ENCODE data around the gene RAD18. TPM values are rescaled to one million over a fixed set of nuclear protein-coding genes. Genes with fewer than 3 reads are reported as not detected.

The RAD18 gene
- total RNA-seq, 3 donors from 2014 or later (not counting 1 experiment from before 2014, with no cell fraction given), result 19.8 to 23.3 (median 22.5) TPM

DNA sequence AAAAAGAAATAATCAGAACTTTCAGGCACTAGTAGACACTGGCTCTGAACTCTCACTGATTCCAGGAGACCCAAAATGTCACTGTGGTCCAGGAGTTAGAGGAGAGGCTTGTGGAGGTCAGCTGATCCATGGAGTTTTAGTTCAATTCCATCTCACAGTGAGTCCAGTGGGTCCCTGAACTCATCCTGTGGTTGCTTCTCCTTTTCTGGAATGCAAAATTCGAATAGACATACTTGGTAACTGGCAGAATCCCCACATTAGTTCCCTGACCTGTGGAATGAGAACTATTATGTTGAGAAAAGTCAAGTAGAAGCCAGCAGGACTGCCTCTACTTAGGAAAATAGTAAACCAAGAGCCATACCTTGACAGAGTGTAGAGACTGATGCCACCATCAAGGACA is 106.6 kb downstream of the RAD18 start:
- no peak overlapping the region for H3K27ac Mint-ChIP-seq
- no peak for DNase-seq
- Histone ChIP-seq H3K27me3 (ENCODE audit: control insufficient read depth, insufficient read depth, low read length) (no peaks in the 10 kb centered on the region), H3K36me3 (ENCODE audit: control insufficient read depth, insufficient read depth, low read length) (no peaks in the 10 kb centered on the region), H3K27ac (ENCODE audit: low read length) (no peak overlapping the region), H3K4me1 (ENCODE audit: control insufficient read depth, insufficient read depth, low read length) (no peaks in the 10 kb centered on the region), H3K4me3 (ENCODE audit: low read length) (no peak overlapping the region), H3K9me3 (ENCODE audit: control insufficient read depth, insufficient read depth, low read length) (no peaks in the 10 kb centered on the region)
- WGBS (ENCODE audit: insufficient coverage), result 91% methylated on average over 1 of the region's 1 CpG
- no peak for ATAC-seq
- TF ChIP-seq CTCF (IDR thresholded peaks at IDR 0.05), result no peak
- no peak overlapping the region for H3K4me3 Mint-ChIP-seq
- no peaks in the 10 kb centered on the region for H3K9me3 Mint-ChIP-seq
- no peaks in the 10 kb centered on the region for H3K36me3 Mint-ChIP-seq
- intact Hi-C loops (cut with micrococcal nuclease), result no loop called here
- no peaks in the 10 kb centered on the region for H3K4me1 Mint-ChIP-seq
- no peaks in the 10 kb centered on the region for H3K27me3 Mint-ChIP-seq (ENCODE audit: low read depth in 2 of 2)

DNA sequence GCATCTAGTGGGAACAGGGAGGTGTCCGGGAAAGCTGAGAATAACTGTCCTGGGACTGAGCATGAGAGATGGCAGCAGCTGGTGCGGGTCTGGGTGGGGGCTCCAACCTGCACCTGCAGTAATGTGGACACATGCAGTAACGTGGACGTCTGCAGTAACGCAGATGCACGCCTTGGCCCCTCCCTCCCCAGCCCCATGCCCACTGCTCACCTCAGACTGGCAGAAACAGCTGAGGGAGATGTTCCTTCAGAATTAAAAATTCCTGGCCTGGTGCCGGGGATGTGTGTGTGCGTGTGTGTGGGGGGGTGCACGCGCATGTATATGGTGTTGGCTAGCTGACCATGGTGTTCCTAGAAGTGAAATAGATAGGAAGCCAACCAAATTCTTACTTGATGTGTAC is 107.2 kb downstream of the RAD18 start:
- H3K27me3 ChIP-seq (ENCODE audit: control insufficient read depth, insufficient read depth, low read length), result no peaks in the 10 kb centered on the region
- Mint-ChIP-seq H3K36me3 (no peaks in the 10 kb centered on the region), H3K9me3 (no peaks in the 10 kb centered on the region), H3K27me3 (ENCODE audit: low read depth in 2 of 2) (no peaks in the 10 kb centered on the region), H3K27ac (no peak overlapping the region), H3K4me1 (no peaks in the 10 kb centered on the region), H3K4me3 (no peak overlapping the region)
- intact Hi-C loops (cut with micrococcal nuclease), result no loop called here
- ATAC-seq, result no peak
- H3K4me3 ChIP-seq (ENCODE audit: low read length), result no peak overlapping the region
- no peak overlapping the region for H3K27ac ChIP-seq (ENCODE audit: low read length)
- no peak for TF ChIP-seq CTCF (IDR thresholded peaks at IDR 0.05)
- no peaks in the 10 kb centered on the region for H3K4me1 ChIP-seq (ENCODE audit: control insufficient read depth, insufficient read depth, low read length)
- no peaks in the 10 kb centered on the region for H3K9me3 ChIP-seq (ENCODE audit: control insufficient read depth, insufficient read depth, low read length)
- DNase-seq, result no peak
- 96% methylated on average over 10 of the region's 10 CpGs for WGBS (ENCODE audit: insufficient coverage)
- no peaks in the 10 kb centered on the region for H3K36me3 ChIP-seq (ENCODE audit: control insufficient read depth, insufficient read depth, low read length)

DNA sequence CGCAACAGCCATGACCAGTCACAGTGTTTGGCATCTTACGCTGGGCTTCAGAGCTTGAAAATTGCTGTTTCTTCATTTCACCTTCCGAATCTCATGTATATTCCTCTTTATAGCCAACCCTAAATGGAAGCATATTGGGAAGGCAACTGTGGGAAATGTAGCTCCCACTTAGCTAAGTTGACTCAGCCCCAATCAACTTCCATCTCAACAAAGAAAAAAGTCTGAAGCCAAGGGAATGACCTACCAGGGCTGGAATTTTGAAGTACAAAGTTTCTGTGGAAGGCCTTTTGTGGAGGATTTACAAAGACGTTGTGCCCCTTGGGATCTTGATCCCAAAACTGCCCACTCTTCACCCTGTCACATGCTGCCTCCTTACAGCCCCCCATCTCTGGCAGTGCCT is 108.6 kb downstream of the RAD18 start:
- H3K36me3 ChIP-seq (ENCODE audit: control insufficient read depth, insufficient read depth, low read length), result no peaks in the 10 kb centered on the region
- TF ChIP-seq CTCF (IDR thresholded peaks at IDR 0.05), result no peak
- no peaks in the 10 kb centered on the region for H3K4me1 ChIP-seq (ENCODE audit: control insufficient read depth, insufficient read depth, low read length)
- intact Hi-C loops (cut with micrococcal nuclease), result no loop called here
- H3K27me3 ChIP-seq (ENCODE audit: control insufficient read depth, insufficient read depth, low read length), result no peaks in the 10 kb centered on the region
- H3K27ac ChIP-seq (ENCODE audit: low read length), result no peak overlapping the region
- DNase-seq (no peak), ATAC-seq (no peak)
- H3K4me1 Mint-ChIP-seq, result no peaks in the 10 kb centered on the region
- H3K9me3 ChIP-seq (ENCODE audit: control insufficient read depth, insufficient read depth, low read length), result no peaks in the 10 kb centered on the region
- no peak overlapping the region for H3K4me3 Mint-ChIP-seq
- H3K4me3 ChIP-seq (ENCODE audit: low read length), result no peak overlapping the region
- WGBS (ENCODE audit: insufficient coverage), result 92% methylated on average over 2 of the region's 4 CpGs
- H3K9me3 Mint-ChIP-seq, result no peaks in the 10 kb centered on the region
- no peak overlapping the region for H3K27ac Mint-ChIP-seq
- no peaks in the 10 kb centered on the region for H3K36me3 Mint-ChIP-seq
- H3K27me3 Mint-ChIP-seq (ENCODE audit: low read depth in 2 of 2), result no peaks in the 10 kb centered on the region

DNA sequence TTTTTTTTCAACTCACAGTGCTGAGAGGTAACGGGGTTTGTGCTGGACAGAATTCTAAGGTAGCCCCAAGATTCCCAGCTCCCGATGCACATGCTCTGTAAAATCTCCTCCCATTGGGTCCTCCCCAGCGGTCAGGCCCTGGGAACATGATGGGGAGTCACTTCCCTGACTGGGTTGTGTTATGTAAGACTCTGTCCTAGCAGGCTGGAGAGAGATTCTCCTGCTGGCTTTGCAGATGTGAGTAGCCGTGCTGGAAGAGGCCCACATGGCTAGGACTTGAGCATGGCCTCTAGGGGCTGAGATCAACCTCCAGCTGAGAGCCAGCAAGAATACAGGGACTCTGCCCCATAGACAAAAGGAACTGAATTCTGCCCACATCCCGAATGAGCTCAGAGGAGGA is 110.2 kb downstream of the RAD18 start:
- Histone ChIP-seq H3K4me3 (ENCODE audit: low read length) (no peak overlapping the region), H3K4me1 (ENCODE audit: control insufficient read depth, insufficient read depth, low read length) (no peaks in the 10 kb centered on the region), H3K27ac (ENCODE audit: low read length) (no peak overlapping the region), H3K27me3 (ENCODE audit: control insufficient read depth, insufficient read depth, low read length) (no peaks in the 10 kb centered on the region), H3K36me3 (ENCODE audit: control insufficient read depth, insufficient read depth, low read length) (no peaks in the 10 kb centered on the region), H3K9me3 (ENCODE audit: control insufficient read depth, insufficient read depth, low read length) (no peaks in the 10 kb centered on the region)
- ATAC-seq, result no peak
- 98% methylated on average over 5 of the region's 5 CpGs for WGBS (ENCODE audit: insufficient coverage)
- no peak overlapping the region for H3K27ac Mint-ChIP-seq
- H3K27me3 Mint-ChIP-seq (ENCODE audit: low read depth in 2 of 2), result no peaks in the 10 kb centered on the region
- DNase-seq, result no peak
- H3K4me1 Mint-ChIP-seq, result no peaks in the 10 kb centered on the region
- no peak overlapping the region for H3K4me3 Mint-ChIP-seq
- no peak for TF ChIP-seq CTCF (IDR thresholded peaks at IDR 0.05)
- no peaks in the 10 kb centered on the region for H3K9me3 Mint-ChIP-seq
- intact Hi-C loops (cut with micrococcal nuclease), result no loop called here
- no peaks in the 10 kb centered on the region for H3K36me3 Mint-ChIP-seq

All from natural killer cell (primary cell).